ENCODE measurements around the gene GABRA5.

Gene GABRA5

DNA sequence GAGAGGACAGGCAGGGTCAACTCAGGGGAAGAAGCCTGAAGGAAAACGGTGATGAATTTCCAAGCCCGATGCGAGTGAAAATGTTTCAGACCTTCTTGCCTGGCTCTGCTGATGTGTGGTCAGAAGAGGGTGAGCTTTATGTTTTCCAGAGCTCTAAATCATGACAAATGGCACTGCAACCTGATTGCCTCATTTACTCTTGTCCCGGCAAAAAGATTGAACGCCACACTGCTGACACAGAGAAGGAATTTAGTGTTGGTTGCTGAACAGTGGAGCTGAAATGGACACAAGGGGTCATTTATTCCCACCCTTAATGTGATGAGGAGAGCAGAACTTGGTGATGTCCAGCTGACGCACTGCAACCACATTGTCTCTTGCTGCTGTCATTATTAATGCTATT lies 68.0 kb downstream of the GABRA5 start:
- DNase-seq = no peak

GRCh38 chr15:26935322-26935721 lies 68.5 kb downstream of the GABRA5 start:
- DNase-seq = no peak

DNA sequence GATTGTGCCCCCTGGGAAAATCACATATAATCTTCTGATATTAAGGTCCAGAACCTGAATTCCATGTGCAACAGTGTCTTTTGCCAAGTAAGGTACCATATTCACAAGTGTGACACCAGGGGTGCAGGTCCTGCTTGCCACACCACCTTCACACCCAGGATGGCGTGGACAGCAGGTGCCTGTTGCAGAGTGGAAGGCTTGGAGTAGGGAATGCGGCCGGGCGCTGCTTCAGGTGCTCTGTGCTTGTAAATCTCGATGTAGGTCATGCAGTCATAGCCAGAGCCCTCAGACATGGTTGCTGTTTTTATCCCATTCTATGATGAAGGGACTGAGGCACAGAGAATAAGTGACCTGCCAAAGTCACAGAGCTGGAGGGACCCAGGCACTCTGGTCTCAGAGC lies 69.6 kb downstream of the GABRA5 start:
- DNase-seq = no peak

GRCh38 chr15:26937134-26937533 lies 70.3 kb downstream of the GABRA5 start:
- DNase-seq = no peak

GRCh38 chr15:26939398-26939797 lies 72.5 kb downstream of the GABRA5 start:
- no peak for DNase-seq

- no peak for DNase-seq
These were observed 74.6 kb downstream of the GABRA5 start for GRCh38 chr15:26941489-26941888.

DNA sequence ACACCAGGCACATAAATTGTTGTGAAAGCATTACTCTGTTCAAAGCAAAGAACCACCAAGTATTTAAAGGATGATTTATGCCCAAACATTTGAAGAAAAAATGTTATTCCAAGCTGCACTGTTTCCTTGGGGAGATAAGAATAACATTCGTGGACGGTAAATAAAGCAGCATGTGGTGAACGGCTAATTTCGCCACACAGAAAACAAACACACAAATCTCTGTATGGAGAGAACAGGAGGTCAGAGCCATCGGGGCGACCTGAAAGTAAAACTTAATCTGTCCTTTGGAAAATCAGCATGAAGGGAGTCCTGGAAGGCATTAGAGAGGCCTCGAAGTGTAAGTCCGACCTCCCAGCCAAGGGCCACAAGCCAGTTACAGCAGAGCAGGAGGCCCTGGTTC lies 77.0 kb downstream of the GABRA5 start:
- DNase-seq = no peak

DNA sequence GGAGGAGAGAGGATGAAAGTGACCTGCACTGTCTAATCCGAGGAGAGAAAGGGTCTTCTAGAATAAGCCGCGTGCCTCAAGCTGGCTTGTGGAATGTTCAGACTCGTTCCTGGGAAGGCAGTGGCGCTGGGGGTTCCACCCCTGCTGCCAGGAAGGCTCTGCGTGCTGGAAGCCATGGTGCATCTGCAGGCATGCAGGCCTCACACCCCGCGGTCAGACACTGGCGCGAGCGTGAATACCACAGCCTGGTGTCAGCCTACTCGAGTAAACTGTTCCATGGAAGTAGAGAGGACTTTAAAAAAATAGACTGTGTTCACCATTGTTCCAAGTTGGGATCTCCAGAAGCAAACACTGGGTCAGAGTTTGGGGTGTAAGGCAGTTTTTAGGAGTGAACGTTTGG lies 78.2 kb downstream of the GABRA5 start:
- DNase-seq = no peak

DNA sequence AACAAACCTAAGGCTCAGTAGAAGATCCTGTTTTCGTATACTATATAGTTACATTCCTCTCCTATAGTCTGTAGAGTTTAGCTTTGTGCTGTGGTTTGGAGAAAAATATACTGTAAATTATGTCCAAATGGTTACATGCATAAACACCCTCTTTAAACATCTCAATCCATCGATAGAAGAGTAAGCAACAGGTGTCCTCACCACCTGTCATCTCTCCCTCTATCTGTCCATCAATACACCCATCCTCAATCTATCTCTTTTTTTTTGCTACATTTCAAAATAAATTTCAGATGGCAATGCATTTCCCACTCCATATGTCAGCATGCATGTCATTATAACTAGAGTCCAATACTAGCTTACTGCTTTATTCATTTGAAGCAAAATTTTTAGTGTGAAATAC lies 83.1 kb downstream of the GABRA5 start:
- no peak for DNase-seq

DNA sequence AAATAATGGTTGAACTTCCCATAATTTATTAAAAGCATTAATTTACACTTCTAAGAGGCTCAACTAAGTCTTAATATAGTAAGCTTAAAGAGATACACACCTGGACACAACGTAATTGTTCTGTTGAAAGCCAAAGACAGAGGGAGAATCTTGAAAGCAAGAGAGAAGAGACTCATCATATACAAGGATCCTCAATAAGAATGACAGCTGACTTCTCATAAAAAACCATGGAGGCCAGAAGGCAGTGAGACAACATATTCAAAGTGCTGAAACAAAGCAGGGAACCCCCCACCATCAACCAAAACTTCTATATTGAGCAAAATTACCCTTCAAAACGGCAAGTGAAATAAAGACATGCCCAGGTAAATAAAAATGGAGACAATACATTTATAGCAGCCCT lies 87.5 kb downstream of the GABRA5 start:
- no peak for DNase-seq

GRCh38 chr15:26967719-26968269 lies 100.9 kb downstream of the GABRA5 start:
- no peak for DNase-seq

- DNase-seq = no peak
These were observed 101.9 kb downstream of the GABRA5 start for GRCh38 chr15:26968806-26969205.

GRCh38 chr15:26970712-26971210 lies 103.9 kb downstream of the GABRA5 start, which contains the start of gene GABRG3:
Gene GABRG3 (plus strand): TSS chr15:26971181.
- DNase-seq = no peak

- DNase-seq = no peak
These were observed 104.6 kb downstream of the GABRA5 start for GRCh38 chr15:26971271-26972018.

DNA sequence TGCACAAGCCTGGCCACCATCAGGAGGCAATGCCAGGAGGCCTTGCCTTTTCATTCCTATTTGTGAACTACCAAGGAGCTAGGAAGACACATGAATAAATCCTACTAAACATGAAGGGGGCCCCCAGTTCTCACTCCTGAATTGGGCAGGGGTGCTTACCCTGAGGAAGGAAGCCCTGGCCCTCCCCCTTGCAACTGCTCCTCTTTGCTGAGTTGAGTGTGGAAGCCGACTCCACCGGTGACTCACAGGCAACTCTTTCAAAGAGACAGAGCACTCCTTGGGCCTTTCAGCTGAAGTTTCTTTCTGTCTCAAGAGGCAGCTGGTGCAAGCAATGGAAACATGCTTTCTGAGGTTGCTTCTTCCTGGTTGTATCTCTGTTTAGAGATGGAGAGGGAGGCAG lies 105.8 kb downstream of the GABRA5 start:
- DNase-seq = no peak

DNA sequence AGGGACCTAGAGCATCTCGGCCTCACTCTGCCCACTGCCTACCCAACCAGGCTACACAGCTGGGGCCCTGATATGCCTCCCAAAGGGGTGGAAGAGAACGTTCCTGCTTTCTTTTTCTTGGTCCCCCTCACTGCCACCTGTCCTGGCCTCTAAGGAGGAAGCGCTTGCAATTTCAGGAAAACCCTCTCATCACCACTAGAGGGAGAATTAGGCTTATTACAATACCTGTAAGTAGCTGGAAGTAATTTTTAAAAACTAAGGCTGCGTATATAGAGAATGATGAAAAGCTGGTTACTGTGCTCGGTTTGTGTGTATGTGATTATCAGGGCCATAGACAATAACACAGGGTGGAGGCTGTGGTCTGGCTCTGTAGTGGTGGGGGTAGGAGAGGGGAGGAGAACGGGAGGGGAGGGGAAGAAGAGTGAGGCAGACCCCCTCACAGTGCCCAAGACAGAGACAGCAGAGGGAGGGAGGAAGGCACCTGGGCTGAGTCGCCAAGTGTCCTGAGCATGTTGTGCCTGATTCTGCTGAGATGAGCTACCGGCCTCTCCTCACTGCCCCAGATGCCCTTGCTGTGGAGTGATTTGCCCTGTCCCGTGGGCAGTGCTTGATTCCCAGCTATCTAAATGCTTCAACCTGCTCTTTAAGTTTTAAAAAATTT lies 107.4 kb downstream of the GABRA5 start:
- DNase-seq = no peak

DNA sequence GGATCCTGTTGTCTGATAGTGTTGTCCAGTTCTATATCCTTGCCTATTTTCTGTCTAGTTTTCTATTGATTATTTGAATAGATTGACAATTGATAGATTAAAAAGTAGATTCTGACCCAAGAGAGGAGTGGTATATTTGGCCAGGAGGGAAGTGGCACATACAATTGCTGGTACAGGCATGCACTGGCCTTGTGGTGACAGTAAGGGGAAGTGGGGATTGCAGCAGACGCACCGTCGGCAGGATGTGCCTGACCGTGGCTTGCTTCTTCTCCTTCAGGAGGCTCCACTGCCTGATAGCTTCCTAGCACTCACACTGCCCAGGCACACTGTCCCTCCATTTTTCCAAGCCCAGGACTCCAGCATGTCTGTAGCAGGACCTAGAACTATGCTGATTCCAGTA lies 114.6 kb downstream of the GABRA5 start:
- no peak for DNase-seq

DNA sequence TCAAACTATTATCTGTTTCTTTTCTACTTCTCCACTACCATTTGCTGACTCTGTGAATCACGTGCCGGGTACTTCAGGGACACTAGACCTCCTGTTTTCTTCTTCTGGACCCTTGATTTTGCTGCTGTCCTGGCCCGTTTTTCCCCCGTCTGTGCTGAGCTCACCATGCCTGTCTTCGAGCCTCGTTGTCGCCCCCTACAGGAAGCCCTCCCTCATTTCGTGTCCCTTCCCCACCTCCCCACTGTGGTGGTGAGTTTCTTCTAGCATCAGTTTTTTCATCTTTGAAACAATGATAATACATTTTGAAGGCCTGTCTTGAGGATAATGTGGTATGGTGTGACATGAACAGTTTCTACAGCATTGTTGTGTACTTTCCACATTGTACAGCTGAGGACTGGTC lies 117.0 kb downstream of the GABRA5 start:
- no peak for DNase-seq

DNA sequence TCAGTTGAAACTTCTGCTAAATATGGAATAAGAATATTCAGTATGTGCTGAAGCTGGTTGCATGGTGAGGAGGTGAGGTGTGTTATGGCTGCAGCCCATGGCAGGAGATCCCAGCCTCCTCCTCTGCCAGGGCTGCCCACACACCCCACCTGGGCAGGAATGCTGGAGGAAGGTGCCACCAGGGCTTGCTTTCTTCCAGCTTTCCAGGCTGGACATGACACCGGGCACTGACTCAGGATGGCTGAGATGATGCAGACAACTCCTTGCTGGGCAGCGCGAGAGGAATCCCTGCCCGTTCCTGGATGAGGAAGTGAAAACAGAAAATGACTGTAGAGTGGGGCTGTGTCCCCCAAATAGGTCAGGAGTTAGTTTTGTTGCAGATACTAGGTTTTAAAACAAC lies 118.2 kb downstream of the GABRA5 start:
- no peak for DNase-seq

DNA sequence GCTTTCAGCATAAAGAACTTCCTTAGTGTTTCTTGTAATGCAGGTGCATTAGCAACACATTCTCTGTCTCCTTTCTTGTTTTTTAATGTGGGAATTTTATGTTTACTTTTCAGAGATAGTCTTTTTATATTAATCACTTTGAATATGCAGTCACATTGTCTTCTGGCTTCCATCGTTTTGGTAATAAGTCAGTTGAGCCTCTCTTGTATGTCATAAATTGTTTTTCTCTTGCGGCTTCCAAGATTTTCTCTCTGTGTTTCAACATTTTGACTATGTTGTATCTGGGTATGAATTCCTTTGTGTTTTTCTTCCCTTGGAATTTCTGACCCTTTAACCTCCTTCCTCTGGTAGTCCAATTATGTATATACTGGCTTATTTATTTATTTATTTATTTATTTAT lies 129.4 kb downstream of the GABRA5 start:
- DNase-seq = no peak

Data from CD4-positive, alpha-beta T cell treated with Interferon alpha-2 for 1 hour (primary cell).